Posterior vena cava (tissue), 2 donors: ENCODE measurements around the gene PEX11A. TPM values are rescaled to one million over a fixed set of nuclear protein-coding genes. Genes with fewer than 3 reads are reported as not detected.

Source experiments
- DNase-seq: peaks from one replicate; pipeline ENCODE4 v3.0.0-alpha.2; 2020; ENCODE audit warnings: low spot score
- intact Hi-C, 2 donors: fragments of 100-400 bp; cut with DNase I; formaldehyde crosslinking; loops; one replicate each; pipeline versions ENCODE4 v1.14.1 to v1.14.2; 2022 to 2023
- total RNA-seq, 2 donors: library from RNA; stranded (reverse); fragmentation: NEBNext Ultra II Directional; extraction: Animal tissue kit (Norgen Biotek cat#: 25700); gene quantifications; one replicate each; pipeline ENCODE4 v1.2.1, GENCODE V29; 2021
- donor health status: DM: yes; HTN: yes; CAD: no.
- donor health status: DM: yes; HTN: yes; CAD: no.

Gene PEX11A
- total RNA-seq, 2 donors from 2014 or later: 4.9 to 7.1 TPM

DNA sequence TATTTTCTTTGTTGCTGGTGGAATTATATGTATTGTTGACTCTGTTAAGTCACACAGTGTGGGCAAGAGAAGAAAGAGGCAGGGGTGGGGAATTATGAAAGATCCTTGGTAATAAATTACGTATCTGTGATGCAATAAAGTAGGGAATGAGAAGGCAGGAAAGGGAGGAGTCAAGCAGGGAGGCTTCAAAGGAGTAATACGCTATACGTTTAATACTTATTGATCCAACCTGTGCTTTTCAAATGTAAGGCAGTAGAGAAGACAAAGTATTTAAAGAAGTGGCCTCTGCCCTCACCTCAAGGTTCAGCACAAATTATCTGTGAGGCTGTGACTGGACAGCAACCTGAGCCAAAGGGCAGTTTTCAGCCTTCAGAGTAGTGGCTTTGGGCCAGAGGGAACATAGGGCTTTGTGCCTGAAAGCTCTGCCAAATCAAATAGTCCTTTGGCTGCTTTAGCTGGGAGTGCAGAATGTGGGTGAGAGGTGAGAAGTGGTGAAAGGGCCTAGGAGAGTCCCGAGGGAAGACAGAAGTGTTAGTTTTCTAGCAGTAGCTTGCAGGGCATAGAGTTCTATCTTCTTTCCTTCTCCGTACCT lies 10.2 kb downstream of the PEX11A start:
- DNase-seq: no peak
- intact Hi-C loops: no loop called here

DNA sequence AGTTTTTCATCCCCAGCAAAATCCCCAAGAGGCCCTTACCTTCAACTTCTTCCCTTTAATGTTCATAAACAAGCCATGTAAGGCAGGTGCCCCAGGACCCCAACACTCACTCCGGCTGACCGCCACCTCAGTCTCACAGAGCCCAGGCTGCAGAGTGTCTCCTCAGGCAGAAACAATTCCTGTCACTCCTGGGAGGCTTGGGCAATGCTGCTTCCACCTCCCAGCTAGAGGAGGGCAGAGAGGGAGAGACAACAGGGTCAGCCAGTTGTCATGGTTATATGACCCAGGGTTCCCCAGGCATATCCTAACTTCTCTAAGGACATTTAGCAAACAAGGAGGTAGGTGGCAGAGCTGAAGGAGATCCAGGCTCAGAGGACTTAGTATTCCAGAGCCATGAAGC lies 11.3 kb downstream of the PEX11A start, which contains the start of gene PLIN1:
TSS of gene PLIN1 (minus strand) at position 156 of the 400 bp plus-strand sequence. CDS start 1,878 bp downstream, outside the sequence.
- no peak for DNase-seq
- intact Hi-C loops: no loop called here

DNA sequence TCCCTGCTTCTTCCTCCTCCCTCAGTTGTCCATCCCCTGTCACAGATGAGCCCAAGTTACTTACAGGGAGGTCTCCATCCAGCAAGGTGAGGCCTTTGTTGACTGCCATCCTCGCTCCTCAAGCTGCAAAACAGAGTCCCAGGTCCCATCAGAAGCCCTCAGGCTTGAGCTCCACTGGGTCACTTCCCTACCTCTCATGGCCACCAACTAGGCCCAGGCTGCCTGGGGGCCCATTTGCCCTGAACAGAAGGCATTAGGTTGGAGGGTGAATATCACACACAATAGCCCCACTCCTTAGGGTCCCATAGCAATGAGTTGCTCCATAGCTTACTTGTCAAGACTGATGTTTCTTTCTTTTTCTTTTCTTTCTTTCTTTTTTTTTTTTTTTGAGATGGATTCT lies 13.2 kb downstream of the PEX11A start:
- no peak for DNase-seq
- intact Hi-C loops: no loop called here

DNA sequence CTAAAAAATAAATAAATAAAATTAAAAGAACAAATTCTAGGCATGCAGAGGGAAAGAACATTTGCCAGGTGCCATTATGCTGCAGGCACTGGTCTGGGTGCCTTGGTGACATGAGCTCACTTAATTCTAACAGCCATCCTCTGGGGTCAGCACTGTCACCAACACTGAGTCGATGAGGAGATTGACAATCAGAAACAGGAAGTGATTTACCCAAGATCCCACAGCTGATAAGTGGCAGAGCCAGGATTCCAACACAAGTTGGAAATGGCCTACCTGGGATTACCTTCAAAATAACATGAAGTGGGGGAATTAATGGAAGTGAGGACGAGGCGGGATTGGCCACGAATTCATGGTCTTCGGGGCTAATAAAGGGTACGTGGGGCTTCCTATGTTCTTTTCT lies 14.9 kb downstream of the PEX11A start:
- DNase-seq: no peak
- intact Hi-C loops: no loop called here

DNA sequence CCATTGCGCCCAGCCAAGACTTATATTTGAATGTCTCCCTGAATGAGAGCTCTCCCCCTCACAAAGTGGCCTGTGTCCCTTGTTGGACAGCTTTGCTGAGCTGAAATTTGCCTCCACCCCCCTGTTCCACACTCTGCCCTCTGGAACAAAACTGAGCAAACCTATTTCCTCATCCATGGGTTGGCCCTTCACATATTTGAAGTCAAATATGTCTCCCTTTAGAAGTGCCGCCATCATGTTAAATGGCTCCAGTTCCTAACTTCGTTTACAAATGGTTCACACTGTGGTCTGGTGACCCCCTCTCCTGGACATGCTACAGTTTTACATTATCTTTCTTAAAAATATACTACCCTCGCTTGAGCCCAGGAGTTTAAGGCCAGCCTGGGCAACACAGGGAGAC lies 16.0 kb downstream of the PEX11A start:
- DNase-seq: no peak
- intact Hi-C loops: no loop called here

DNA sequence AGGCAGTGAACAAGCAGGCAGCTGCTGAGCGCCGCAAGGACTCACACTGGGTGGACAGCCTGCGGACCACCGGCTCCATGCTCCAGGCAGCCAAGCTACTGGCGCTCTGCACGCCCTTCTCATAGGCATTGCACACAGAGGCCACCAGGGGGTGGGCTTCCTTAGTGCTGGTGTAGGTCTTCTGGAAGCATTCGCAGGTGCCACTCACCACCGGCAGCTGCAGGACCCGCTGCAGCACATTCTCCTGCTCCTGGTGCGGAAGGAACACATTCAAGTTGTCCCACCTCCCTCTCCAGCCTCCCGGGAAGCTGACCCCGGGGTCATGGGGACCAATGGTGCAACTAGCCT lies 17.4 kb downstream of the PEX11A start:
- DNase-seq: no peak
- intact Hi-C loops: no loop called here

DNA sequence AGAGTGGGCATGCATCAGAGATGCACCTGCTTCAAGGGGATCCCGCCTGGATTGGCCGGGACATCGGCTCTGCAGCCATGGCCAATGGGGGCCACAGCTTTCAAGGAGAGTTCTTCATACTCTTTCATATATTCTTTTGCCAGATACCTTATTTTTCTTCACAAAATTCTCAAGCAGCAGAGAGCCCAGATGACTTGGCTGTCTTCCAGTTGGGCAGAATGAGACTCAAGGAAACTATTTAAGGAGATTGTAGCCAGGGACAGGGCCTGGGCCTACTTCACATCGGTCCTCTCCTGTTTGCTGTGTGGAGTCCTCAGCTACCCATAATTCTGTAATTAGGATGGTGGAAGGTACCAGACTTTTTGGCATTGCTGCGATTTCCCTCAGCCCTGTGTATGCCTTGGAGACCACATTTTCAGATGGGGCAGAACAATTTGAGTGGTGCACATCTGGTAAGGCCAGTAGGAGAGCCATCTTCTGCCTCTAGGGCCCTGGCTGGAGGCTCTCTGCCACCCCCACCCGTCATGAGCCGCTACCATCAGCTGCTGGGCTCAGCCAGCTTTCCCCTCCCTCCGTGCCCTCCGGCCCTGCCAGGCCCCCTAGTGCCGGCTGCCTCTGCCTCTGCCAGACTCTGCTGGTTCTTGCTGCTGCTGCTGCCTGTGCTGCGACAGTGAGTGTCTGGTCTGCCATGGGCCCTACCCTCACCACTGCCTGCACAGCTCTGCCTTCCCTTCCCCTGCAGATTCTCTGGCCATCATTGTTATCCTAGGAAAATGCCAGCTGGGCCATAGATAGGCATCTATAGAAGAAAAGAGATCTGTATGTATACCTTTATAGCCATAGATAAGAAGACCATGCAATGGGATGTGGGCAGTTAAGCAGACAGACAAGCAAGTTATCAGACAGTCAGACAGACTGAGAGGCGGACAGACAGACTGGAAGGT lies 18.1 kb downstream of the PEX11A start:
- no peak for DNase-seq
- intact Hi-C loops: no loop called here

DNA sequence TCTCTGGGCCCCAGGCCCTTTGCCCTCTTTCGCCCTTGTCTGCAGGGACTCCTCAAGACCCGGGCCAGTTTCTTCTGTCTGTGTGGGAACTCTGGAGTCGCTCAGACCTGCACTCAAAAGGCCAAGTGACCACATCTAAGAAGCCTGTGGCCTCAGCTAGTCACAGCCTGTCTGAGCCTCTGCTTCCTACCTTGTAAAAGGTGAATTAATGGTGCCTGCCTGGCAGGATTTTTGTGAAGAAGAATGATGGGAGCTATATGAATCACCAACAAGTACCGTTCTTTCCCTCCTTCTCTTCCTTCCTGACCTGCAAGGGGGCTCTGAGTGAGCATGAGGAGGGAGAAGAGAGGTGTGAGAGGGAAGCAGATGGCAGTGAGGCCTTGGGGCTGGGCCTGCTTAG lies 18.9 kb downstream of the PEX11A start:
- intact Hi-C loops: no loop called here

DNA sequence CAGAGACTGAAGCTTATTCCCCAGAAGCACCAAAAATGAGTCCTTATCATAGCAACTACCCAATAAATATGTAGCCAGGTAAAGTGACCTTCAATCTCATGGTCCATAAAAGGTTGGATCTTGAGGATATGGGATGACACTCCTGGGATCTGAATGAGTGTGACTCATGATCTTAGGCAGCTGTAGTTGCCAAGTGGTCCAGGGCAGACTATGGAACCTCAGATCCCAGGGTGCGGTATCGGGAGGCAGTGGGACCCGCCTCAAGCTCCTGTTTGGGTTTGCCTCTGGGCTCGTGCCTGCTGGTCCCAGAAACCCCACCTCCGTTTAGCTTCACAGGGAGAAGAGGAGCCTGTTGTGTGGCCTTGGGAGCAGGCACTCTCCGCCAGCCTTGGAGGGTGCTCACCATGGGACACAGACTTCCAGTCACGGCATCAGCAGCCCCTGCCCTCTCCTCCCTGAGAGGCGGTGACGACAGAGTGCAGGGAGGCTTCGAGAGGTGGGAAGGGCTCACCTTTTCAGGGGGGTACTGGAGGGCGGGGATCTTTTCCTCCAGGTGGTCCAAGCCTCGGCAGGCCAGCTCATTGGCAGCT lies 19.5 kb downstream of the PEX11A start:
- intact Hi-C loops: no loop called here
- DNase-seq: no peak

More for the DNA sequence above, 18.9 kb downstream of the PEX11A start:
- no peak for DNase-seq

DNA sequence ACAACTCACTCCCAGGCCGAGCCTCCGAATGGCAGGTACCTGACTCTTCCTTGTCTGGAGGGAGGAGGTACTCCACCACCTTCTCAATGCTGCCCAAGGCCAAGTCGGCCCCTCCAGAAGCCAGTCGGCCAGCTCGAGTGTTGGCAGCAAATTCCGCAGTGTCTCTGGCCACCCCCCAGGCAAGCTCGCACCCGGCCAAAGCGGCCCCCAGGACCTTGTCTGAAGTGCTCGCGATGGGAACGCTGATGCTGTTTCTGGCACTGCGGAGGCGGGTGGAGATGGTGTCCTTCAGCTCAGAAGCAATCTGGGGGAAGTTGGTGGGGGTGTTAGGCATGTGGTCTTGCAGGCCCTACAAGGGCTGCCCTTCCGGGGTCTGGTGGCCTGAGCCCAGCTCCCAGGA lies 20.6 kb downstream of the PEX11A start:
- no peak for DNase-seq
- intact Hi-C loops: no loop called here

DNA sequence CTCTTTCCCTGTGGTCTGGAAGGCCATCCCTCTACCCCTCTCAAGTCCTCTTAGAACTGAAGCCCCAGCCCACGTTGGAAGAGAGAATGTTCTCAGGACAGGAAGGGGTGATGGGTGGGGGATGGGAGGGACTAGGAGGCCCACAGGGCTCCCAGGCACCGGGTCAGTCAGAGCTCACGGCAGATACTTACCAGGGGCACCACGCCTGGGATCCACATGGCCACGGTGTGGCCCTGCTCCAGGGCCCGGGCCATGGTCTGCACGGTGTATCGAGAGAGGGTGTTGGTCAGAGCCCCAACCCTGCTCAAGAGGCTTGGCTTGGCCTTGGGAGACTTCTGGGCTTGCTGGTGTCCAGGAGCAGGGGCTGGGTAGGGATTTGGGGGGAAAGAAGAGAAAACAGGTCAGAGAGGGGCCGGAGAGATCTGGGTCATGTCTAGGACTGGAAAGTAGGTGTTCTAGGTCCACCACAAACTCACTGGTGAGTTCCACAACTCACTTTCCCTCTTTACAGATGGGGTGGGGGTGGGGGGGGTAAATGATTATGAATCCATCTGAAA lies 21.2 kb downstream of the PEX11A start:
- intact Hi-C loops: no loop called here
- no peak for DNase-seq

DNA sequence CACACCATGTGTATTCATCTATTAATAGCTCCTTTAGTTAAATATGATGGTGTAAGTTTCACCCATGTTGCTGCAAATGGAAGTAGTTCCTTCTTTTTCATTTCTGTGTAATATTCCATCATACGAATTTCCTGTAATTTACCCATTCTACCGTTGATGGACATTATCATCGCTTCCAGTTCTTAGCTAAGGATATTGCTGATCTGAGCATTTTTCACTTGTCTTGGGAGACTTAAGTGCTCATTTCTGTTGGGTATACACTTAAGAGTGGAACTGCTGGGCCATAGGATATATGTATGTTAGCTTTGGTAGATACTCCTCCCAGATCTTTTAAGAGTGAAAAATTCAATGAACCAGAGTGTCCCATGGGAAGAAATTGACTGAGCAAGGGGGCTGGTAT lies 22.4 kb downstream of the PEX11A start:
- DNase-seq: no peak
- intact Hi-C loops: no loop called here

DNA sequence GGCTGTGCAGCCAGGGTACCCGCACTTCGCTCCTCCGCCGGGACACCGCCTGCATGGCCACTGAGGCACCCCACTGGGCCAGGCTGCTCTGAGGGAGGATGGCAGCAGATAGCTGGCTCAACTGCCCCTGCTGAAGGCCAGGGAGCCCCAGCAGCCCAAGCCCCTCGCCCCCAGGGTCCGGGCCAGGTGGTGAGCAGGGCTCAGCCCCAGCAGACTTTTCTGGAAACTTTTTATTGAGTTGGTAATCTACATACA lies 22.9 kb downstream of the PEX11A start:
- no peak for DNase-seq
- intact Hi-C loops: no loop called here

DNA sequence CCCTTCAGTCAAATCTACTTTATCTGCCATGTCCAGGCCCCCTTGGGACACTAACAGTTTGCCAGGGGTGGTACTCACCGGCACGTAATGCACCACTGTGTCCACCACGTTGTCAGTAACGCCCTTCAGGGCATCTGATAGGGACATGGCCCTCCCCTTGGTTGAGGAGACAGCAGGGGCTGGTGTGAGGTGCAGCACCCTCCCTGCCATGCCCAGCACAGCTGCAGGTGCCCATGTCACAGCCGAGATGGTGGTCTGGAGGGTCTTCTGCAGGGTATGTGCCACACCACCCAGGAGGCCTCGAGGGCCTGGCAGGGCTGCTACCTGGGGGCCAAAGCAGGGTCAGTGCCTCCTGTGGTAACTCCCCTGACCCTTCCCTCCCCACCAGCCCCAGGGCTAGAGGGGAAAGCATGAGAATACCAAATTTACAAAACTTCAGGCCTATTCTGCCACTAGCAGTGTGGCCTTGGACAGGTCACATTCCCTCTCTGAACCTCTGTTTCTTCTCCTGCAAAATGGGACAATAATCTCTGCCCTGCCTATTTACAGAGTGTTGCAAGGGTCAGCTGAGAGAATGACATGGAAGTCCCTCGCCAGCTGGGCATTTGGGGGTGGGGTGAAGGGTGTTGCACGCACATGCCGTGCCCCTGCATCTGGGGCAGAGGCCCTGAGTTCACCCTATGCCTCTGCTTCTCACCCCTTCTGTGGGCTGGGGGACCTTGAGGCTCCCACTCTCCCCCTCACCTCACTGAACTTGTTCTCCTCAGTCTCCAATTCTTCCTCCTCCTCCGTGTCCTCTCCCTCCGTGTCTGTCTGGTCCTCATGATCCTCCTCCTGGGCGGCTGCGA lies 23.5 kb downstream of the PEX11A start:
- no peak for DNase-seq
- intact Hi-C loops: no loop called here

DNA sequence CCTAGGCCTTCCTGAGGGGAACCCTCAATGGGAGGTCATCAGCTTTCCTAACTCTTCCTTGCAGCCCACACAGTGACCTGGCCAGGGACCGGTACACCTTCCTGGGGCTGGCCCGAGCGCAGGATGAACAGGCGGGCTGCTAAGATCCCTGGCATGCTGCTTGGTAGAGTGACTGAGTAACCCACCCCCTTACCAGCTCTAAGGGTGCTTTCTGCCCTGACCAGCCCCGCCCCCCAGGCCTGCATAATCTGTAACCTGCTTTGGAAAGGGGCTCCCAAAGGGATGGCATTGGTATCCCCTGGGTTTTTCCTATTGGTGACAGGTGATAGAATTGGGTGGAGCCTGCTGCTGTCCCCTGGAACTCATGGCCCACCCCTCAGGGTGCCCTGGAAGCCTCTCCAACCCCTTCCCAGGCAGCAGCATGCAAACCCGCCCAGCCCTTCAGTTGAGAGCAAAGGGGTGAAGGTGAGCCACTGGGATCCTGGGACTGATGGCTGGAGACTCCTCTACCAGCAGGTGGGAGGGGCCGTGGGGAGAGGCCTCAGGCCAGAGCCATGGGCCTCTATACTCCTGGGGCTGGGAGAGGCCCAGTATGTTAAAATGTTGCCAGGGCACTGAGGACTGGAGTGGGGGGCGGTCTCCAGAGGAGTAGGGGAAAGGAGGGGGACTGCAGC lies 24.2 kb downstream of the PEX11A start:
- intact Hi-C loops: no loop called here
- DNase-seq: no peak

DNA sequence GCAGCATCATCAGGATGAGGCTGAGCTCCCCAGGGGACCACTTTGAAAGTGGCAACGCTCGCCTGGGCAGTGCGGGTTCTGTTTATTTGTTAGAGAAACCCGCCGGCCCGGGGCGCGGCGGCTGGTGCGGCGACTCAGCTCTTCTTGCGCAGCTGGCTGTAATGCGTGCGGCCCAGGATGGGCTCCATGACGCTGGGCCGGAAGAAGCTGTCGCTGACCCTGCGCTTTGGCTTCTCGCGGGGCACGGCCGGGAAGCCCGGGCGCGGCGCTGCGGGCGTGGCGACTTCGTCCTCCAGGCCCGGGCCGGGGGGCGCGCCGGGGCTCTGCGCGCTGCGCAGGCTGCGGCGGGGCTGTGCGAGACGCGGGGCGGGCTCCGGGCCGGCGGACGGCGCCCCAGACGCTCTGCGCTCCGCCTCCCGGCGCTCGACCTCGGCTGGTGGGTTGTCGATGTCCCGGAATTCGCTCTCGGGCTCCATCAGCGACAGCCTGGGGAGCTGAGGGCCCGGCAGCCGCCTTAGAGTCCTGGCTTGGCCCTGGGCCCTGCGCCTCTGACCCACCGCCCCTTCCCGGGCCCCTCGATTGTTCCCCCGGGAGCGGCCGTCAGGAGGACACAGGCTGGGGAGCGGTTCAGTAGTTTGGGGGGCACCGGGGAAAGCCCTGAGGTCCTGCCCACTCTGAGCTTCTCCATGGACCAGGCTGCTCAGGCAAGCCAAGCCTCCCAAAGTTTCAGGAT lies 24.9 kb downstream of the PEX11A start:
- intact Hi-C loops: no loop called here
- DNase-seq: peak; percentile 90

DNA sequence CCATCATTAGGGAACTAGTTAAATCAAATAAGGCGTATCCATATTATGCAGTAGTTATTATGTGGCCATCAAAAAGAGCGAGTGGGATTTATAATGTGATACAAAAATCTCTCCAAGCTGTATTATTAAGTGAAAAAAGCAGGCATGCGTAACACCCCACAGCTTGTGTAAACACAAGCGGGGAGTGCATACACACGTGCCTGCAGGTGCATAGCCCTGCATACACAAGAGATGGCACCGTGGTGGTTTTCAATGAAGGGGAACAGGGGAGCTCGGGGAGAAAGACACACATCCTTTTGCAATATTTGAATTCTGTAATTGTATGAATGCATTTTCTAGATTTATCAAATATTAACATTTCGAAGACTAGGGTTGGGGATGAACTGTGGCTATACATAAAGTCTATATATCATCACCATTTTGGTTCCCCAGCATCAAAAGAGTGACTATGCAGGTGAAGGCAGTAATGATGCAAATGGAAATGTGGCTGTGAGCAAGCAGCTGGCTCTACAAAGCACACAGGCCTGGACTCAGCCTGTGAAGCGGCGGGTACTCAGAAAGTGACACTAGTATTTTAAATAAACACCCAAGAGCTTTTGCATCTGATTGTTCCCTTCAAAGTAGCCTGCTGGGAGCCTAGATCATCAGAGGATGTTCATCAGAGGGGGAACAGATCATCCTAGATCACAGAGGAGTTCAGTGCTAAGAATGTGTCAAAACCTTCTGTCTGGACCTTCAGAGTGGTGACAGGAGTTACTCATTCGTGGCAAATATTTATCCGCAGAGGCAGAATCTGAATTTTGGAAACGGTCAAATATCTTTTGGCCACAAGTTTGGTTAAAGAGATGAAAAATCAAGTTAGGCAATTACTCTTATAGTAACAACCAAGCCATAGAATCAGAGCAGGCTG lies 25.9 kb downstream of the PEX11A start:
- intact Hi-C loops: no loop called here
- no peak for DNase-seq
